HG03159 (cell line): Measurements from ENCODE around the gene MRPL10.
"Not testable (repeated sequence)": the region's sequence is repeated elsewhere in the genome, so short reads cannot be mapped to it uniquely, and the experiment has no call there.

Source experiments
- ATAC-seq: cut with Tn5 transposase; IDR thresholded peaks from one replicate; pipeline ENCODE4 v1.9.1; 2021; ENCODE audit warnings: mild to moderate bottlenecking, moderate library complexity; ENCODE audit not compliant: unreplicated experiment

The MRPL10 gene

DNA sequence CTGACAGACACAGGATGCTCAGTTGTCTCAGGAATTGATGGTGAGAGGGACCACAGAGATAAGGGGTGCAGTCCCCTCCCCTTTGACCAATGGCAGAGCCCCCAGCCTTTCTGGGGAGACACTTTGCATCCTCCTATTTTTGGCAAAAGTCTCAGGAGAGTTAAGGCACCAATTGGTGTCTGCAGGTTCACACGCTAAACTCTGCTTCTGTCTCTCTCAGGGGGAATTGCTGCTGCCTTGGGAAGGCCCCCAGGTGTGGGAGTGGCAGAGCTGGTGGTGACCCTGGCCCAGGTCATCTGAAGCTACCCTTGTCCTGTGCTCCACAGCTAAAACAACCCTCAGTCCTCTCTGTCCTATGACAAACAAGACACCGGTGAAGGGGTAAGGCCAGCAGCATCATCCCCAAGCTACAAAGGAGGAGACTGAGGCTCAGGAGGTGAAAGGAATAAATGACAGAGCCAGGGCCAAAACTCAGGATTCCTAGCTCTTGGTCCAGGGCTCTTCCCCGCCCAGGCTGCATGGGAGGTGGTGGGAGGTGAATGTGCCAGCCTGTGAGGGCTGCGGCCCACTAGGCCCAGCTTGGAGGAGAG lies 30.1 kb downstream of the MRPL10 start:
- no peak for ATAC-seq

DNA sequence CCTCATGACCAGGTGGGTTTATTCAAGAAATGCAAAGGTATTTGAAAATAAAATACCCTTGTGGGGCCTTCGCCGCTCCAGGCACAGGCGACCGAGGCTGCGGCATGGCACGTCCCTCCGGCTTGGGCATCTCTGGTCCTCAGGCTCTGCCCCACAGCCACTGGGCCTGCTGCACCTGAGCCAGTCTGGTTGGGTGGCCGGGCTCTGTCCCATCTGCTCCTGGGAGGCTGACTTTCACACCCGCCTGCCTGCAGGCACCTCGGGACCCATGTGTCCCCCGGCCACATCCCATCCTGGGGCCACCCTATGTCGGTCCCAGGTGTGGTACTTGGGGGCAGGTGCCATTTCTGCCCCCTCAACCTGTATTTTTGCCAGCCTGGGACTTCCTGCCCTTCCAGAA lies 30.7 kb downstream of the MRPL10 start:
- no peak for ATAC-seq

DNA sequence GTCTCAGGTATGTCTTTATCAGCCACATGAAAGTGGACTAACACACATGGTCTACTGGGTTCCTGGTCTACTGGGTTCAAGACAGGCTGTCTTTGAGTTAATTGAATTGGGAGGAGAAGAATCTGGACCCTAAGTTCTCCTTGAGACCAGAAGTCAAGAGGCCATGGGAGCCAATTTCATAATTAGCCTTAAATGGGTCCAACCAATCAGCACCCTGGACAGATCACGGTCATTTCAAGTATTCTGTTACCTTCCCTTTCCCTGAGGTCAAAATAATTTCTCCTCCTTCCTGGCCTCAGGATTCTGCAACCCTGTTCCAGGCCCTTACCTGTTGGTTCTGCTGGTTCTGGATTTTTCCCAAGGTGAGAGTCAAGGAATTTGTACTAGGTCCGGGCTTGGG lies 33.5 kb downstream of the MRPL10 start:
- ATAC-seq: no peak

DNA sequence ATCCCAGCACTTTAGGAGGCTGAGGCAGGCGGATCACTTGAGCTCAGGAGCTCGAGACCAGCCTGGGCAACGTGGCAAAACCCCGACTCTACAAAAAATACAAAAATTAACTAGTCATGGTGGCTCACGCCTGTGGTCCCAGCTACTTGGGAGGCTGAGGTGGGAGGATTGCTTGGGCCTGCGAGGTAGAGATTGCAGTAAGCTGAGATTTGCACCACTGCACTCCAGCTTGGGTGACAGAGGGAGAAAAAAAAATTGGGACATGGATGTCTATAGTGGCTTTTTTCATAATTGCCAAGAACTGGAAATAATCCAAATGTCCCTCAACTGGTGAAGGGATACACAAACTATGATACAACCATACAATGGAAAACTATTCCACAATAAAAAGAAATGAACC lies 38.4 kb downstream of the MRPL10 start:
- ATAC-seq: no peak

DNA sequence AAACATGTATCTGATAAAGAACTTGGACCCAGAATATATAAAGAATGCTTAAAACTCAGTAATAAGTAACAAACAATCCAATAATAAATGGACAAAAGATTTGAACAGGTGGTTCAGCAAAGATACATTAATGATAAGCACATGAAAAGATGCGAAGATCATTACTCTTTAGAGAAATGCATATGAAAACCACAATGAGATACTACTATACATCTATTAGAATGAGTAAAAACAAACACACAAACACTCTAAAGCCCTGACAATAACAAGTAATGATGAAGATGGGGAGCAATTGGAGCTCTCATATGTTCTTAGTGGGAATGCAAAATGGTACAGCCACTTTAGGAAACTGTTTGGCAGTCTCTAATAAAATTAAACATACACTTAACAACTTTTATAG lies 38.9 kb downstream of the MRPL10 start:
- ATAC-seq: no peak

DNA sequence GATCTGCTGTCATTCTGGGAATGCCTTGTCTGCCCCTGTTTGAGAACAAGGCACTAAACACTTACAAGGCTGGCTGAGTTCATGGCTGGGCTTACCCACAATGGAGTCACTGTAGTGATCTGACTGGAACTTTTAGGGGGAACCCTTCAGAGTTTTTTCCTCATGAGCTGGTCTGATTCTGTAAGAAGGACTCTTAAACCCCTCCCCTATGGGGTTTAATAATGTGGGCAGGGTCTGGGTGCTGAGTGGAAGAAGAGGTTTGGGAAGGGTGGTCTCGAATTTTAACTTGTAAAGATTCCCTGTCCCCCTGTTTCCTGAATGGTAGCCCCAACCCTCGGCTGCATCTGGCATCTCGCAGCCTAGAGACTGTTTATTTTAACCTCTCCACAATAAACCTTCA lies 40.3 kb downstream of the MRPL10 start:
- ATAC-seq: no peak

DNA sequence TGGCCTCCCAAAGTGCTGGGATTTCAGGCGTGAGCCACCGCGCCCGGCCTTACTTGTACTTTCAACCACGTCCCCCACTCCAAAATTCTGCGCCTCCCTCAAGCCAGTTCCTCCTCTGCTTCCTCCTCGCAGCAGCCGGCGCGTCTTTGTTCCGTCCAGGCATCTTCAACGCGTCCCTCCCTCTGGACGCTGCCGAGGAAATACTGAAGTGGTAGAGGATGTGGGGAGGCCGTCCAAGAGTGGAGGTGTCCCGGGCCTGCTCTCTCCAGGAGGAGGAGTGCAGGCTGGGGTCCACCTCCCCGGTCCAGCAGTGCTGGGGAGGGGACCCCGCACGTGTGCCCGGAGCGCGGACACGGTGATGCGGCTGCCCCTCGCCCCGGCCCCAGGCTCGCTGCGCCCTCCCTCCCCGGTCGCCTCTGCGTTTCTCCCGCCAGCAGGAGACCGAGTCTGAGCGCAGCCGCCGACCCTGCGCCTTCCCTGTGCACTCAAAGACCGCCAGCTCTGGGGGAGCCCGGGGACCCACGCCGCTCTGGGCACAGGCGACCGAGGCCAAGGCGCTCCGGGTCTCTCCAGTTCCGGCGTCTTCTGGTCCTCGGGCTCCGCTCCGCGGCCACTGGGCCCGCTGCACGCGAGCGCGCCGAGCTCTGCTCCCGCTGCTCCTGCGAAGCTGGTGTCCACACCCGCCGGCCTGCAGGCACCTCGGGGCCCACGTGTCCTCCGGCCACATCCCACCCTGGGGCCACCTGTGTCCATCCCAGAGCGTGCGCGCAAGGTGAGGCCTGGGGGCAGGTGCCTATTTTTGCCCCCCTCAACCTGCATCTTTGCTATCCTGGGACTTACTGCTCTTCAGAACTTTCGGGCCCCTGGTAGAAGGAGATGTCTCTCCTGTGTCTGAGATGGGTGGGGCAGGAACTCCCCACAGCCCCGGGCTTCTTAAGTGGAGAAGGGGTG lies 41.5 kb downstream of the MRPL10 start:
- ATAC-seq: no peak

DNA sequence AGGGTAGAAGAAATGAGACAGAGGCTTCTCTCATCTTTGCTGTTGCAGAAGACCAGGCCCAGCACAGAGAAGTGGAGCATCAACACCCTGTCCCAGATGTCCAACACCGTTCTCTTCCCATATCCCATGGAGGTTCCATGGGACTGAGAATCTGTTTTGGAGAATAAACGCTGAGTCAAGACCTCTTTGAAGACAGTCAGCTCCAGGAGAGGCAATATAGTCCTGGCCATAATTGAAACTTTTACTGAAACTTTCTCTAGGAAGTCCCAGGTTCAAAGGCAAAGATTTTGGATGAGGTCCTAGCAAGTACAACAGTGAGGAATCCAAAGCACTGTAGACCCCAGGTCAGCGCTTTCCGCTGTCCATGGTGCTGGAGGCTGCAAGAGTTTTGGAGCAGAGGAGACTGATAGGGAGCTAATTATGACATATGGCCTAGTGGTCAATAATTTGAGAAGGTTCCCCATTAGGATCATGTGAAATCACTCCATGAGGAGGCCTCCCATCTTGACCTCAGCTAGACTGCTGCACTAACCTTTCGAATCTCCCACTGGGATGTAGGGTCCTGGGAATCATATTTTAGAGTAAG lies 45.7 kb downstream of the MRPL10 start:
- ATAC-seq: no peak

DNA sequence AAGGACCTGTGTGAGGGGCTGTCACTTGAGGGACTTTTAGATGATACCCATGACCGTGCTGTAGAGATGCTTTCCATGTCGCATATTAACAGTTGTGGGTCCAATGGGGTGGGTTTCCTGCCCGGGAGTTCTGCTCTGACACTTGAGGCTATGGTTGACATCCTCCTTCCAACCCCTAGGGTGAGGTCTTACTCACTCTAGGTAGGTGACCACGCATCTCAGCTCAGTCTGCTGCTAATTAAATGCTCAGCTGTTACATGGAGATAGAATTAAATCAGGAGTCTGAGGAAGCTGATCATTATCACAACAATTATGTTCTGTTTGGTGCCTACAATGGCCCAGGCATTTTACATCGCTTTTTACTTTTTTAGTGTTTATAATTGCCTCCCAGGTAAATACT lies 49.9 kb downstream of the MRPL10 start:
- ATAC-seq: no peak

DNA sequence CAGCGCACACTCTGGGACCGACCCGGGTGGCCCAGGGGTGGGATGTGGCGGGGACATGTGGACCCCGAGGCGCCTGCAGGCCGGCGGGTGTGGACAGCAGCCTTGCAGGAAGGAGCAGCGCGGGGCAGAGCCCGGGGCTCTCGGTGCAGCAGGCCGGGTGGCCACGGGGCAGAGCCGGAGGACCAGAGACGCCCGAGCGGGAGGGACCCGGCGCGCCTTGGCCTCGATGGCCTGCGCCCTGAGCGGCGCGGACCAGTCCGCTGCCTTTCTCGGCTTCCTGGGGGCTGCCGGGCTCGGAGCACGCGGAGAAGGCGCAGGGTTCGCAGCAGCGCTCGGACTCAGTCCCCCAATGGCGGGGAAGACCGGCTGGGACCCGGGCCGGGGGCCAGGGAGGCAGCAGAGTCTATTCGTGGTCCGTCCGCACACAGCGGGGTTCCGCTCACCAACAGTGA lies 53.1 kb downstream of the MRPL10 start:
- ATAC-seq: no peak

DNA sequence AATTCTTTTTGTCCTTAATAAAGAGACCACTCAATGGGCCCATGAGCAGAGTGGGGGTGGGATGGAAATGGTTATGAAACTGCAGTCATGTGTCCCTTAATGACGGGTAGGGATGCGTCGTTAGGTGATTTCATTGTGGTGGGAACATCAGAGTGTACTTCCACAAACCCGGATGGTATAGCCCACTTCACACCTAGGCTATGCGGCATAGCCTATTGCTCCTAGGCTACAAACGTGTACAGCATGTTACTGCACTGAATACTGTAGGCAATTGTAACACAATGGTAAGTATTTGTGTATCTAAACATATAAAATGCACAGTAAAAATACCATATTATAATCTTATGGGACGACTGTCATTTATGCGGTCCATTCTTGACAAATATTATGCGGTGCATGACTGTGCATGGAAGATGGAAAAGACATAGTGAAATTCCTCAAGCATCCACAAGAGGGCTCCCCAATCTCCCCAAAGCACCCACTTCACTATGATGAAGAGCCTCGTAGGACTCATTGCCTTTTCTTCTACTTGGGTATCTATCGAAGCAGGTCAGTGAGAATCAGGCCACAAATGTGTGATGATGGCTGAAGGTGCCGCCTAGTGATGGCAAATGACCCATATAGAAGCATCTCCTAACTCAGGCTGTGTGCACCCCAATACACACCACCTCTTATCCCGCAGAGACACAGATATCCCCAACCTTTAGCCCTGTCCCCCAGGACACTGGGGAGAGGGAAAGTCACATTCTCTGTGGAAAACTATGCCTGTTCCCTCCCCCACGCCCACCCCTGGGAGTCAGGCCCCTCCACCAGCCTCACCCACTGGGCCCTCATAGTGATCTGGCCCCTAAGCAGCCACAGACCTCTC lies 54.8 kb downstream of the MRPL10 start:
- ATAC-seq: no peak

DNA sequence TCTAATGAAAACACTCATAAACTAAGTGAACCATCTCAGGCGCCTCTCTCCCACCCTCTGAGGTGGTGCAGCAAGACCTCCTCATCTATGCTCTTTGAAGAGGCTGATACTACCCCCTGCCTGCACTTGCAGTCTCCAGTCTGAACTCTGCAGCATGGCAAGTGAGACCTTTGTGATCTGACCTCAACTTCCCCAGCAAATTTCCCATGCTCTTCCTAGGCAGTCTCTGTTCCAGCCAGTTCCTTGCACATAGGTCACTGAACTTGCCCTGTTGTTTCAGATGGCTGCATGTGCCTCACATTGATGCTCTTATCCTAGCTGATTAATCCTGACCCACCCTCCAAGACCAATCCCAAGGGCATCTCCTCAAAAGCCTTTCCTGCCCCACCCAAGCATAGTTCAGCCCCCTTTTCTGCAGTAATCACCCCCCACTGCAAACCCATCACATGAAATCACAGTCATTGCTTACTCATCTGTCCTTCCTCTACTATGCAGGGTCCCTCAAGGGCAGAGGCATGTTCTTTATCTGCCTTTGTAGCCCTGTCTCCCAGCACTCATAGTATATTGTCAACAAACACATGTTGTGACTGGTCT lies 56.3 kb downstream of the MRPL10 start:
- ATAC-seq: no peak

DNA sequence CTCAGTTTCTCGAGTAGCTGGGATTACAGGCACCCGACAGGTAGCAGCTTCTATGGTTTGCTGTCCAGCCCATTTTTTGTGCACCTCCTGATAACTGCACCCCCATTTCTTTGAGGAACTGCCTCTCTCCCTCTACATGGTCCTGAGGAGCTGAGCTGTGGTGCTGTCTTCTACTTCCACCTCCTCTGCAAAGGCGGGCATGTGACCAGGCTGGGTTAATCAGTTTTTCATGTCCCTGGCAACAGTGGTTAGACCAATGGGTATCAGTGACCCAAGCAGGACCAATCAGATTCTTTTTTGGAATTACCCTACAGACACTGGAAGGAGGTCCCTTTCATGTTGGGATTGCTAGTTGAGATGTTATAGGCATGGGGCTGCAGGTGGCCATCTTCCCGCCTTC lies 57.0 kb downstream of the MRPL10 start:
- ATAC-seq: no peak

DNA sequence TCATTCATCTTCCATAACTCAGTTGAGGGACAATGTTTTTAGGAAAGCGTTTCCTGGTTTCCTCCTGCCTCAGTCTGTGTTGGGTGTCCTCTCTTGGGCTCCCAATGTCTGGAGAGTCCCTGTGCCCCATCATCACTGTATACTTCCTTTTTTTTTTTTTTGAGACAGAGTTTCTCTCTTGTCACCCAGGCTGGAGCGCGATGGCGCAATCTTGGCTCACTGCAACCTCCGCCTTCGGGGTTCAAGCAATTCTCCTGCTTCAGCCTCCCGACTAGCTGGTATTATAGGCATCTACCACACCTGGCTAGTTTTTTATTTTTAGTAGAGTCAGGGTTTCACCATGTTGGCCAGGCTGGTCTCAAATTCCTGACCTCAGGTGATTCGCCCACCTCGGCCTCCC lies 57.7 kb downstream of the MRPL10 start:
- ATAC-seq: not testable (repeated sequence)
